Measurements from ENCODE around the gene ABCF3. TPM values are rescaled to one million over a fixed set of nuclear protein-coding genes. Genes with fewer than 3 reads are reported as not detected.

Gene ABCF3
- total RNA-seq, 1 donor from 2014 or later = 86.7 TPM

- POLR2A ChIA-PET = interaction anchor here (1.1 kb wide), 1 partner anchor 10 kb away, joined by 4 read pairs; no protein-coding TSS in a partner anchor
- intact Hi-C loops (cut with micrococcal nuclease) = no loop called here
- ATAC-seq (ENCODE audit: low read depth) = no peak
- no peaks in the 10 kb centered on the region for H3K9me3 Mint-ChIP-seq
- CTCF ChIA-PET = interaction anchor here (0.9 to 2.9 kb wide), 2 partner anchors 10 to 340 kb away, joined by 3 to 12 read pairs; no protein-coding TSS in a partner anchor
- no peak overlapping the region for H3K27ac Mint-ChIP-seq
- TF ChIP-seq CTCF (IDR thresholded peaks at IDR 0.05) = no peak
- peaks cover 12% of the 10 kb centered on the region for H3K27me3 Mint-ChIP-seq
- peaks cover 4% of the 10 kb centered on the region for H3K36me3 Mint-ChIP-seq (ENCODE audit: low read depth)
- H3K4me1 Mint-ChIP-seq = no peaks in the 10 kb centered on the region
- no peak overlapping the region for H3K4me3 Mint-ChIP-seq
- no peak for DNase-seq
Observed at GRCh38 chr3:184237211-184237610, 51.2 kb downstream of the ABCF3 start.

- POLR2A ChIA-PET = interaction anchor here (1.1 kb wide), 1 partner anchor 10 kb away, joined by 4 read pairs; no protein-coding TSS in a partner anchor
Observed at GRCh38 chr3:184237807-184238206, 51.8 kb downstream of the ABCF3 start.

GRCh38 chr3:184238246-184238818 lies 52.3 kb downstream of the ABCF3 start:
- Mint-ChIP-seq H3K4me3 (no peak overlapping the region), H3K4me1 (no peaks in the 10 kb centered on the region), H3K36me3 (ENCODE audit: low read depth) (peaks cover 15% of the 10 kb centered on the region), H3K9me3 (no peaks in the 10 kb centered on the region), H3K27ac (no peak overlapping the region), H3K27me3 (peaks cover 3% of the 10 kb centered on the region)
- ATAC-seq (ENCODE audit: low read depth) = no peak
- no peak for DNase-seq
- intact Hi-C loops (cut with micrococcal nuclease) = no loop called here
- ChIA-PET POLR2A (interaction anchor here (1.1 kb wide), 1 partner anchor 9 kb away, joined by 4 read pairs; no protein-coding TSS in a partner anchor), CTCF (interaction anchor here (0.8 to 2.9 kb wide), 2 partner anchors 11 to 343 kb away, joined by 4 to 12 read pairs; no protein-coding TSS in a partner anchor)
- TF ChIP-seq CTCF (IDR thresholded peaks at IDR 0.05) = no peak

More at GRCh38 chr3:184237807-184238206, 51.8 kb downstream of the ABCF3 start:
- ATAC-seq (ENCODE audit: low read depth) (no peak), DNase-seq (no peak)
- Mint-ChIP-seq H3K36me3 (ENCODE audit: low read depth) (peaks cover 10% of the 10 kb centered on the region), H3K4me1 (no peaks in the 10 kb centered on the region), H3K9me3 (no peaks in the 10 kb centered on the region), H3K4me3 (no peak overlapping the region), H3K27me3 (peaks cover 6% of the 10 kb centered on the region), H3K27ac (no peak overlapping the region)
- intact Hi-C loops (cut with micrococcal nuclease) = no loop called here
- CTCF ChIA-PET = interaction anchor here (0.8 to 2.9 kb wide), 2 partner anchors 11 to 342 kb away, joined by 4 to 12 read pairs; no protein-coding TSS in a partner anchor
- no peak for TF ChIP-seq CTCF (IDR thresholded peaks at IDR 0.05)

- Mint-ChIP-seq H3K9me3 (no peaks in the 10 kb centered on the region), H3K4me3 (no peak overlapping the region), H3K4me1 (no peaks in the 10 kb centered on the region), H3K36me3 (ENCODE audit: low read depth) (peaks cover 22% of the 10 kb centered on the region), H3K27me3 (peaks cover 3% of the 10 kb centered on the region), H3K27ac (no peak overlapping the region)
- no peak for ATAC-seq (ENCODE audit: low read depth)
- intact Hi-C loops (cut with micrococcal nuclease) = no loop called here
- ChIA-PET CTCF (interaction anchor here (1.9 kb wide), 1 partner anchor 11 kb away, joined by 8 read pairs; no protein-coding TSS in a partner anchor), POLR2A (no interaction called here)
- DNase-seq = no peak
- no peak for TF ChIP-seq CTCF (IDR thresholded peaks at IDR 0.05)
Observed at GRCh38 chr3:184239221-184239620, 53.2 kb downstream of the ABCF3 start.

- H3K9me3 Mint-ChIP-seq = no peaks in the 10 kb centered on the region
- CTCF ChIA-PET = interaction anchor here (1.9 kb wide), 1 partner anchor 12 kb away, joined by 8 read pairs; no protein-coding TSS in a partner anchor
- intact Hi-C loops (cut with micrococcal nuclease) = no loop called here
- DNase-seq = no peak
- TF ChIP-seq CTCF (IDR thresholded peaks at IDR 0.05) = no peak
- H3K27ac Mint-ChIP-seq = no peak overlapping the region
- peaks cover 3% of the 10 kb centered on the region for H3K27me3 Mint-ChIP-seq
- H3K4me3 Mint-ChIP-seq = no peak overlapping the region
- no peaks in the 10 kb centered on the region for H3K4me1 Mint-ChIP-seq
- H3K36me3 Mint-ChIP-seq (ENCODE audit: low read depth) = peaks cover 27% of the 10 kb centered on the region
- POLR2A ChIA-PET = no interaction called here
- no peak for ATAC-seq (ENCODE audit: low read depth)
Observed at GRCh38 chr3:184239708-184240107, 53.7 kb downstream of the ABCF3 start.

All from activated B cell treated with CpG ODN at 0.5 μM for 24 hours (primary cell).